Transverse colon (tissue), 4 donors: ENCODE measurements around the gene TEX36. TPM values are rescaled to one million over a fixed set of nuclear protein-coding genes. Genes with fewer than 3 reads are reported as not detected.

ENCODE experiments used
- DNase-seq: peaks from one replicate; pipeline ENCODE4 v3.0.0-alpha.2; 2019
- H3K27ac ChIP-seq, 4 donors: fragments of 200-600 bp; sonication (generic); 2 replicates each; pipeline ENCODE4 v1.5.1; 2016 to 2018; ENCODE audit warnings: inconsistent platforms in 4 of 4
- H3K27me3 ChIP-seq: fragments of 200-600 bp; sonication (generic); 2 replicates; pipeline ENCODE4 v1.5.1; 2017; ENCODE audit warnings: inconsistent platforms
- H3K36me3 ChIP-seq, 4 donors: fragments of 200-600 bp; sonication (generic); 2 replicates each; pipeline ENCODE4 v1.5.1; 2017 to 2019; ENCODE audit warnings: inconsistent platforms in 4 of 4
- H3K4me1 ChIP-seq, 4 donors: fragments of 200-600 bp; sonication (generic); 2 replicates each; pipeline ENCODE4 v1.5.1; 2017 to 2020; ENCODE audit warnings: inconsistent platforms in 4 of 4
- H3K4me3 ChIP-seq, 4 donors: fragments of 200-600 bp; sonication (generic); 1 replicate in 1 of 4; 2 replicates in 3 of 4; pipeline versions ENCODE4 v1.5.1 to v1.6.1; 2017 to 2019; ENCODE audit warnings: inconsistent platforms in 4 of 4
- H3K9me3 ChIP-seq, 2 donors: fragments of 200-600 bp; sonication (generic); 2 replicates each; pipeline ENCODE4 v1.5.1; 2017 to 2019; ENCODE audit warnings: inconsistent platforms in 2 of 2
- EP300 ChIP-seq: sonication (generic); formaldehyde crosslinking; IDR thresholded peaks from one replicate; pipeline ENCODE4 v1.6.1; 2017; ENCODE audit warnings: antibody characterized with exemption, low read depth
- POLR2A ChIP-seq: fragments of 450-650 bp; IDR thresholded peaks from one replicate; pipeline ENCODE4 v1.6.1; 2016; ENCODE audit warnings: antibody characterized with exemption, mild to moderate bottlenecking, moderate library complexity
- POLR2AphosphoS5 ChIP-seq, 3 donors: sonication (generic); formaldehyde crosslinking; IDR thresholded peaks; one replicate each; pipeline ENCODE4 v1.6.1; 2016; ENCODE audit warnings: antibody characterized with exemption in 3 of 3
- WGBS, 2 donors: methylation state at CpG; one replicate each; pipeline ENCODE4 v1.1.5; 2018; ENCODE audit warnings: low coverage in 1 of 2; 5-methylcytosine and 5-hydroxymethylcytosine counted together
- in situ Hi-C, 4 donors: fragments of 200-750 bp; cut with MboI; loops; one replicate each; pipeline versions ENCODE4 v1.15.0 to v1.15.1; 2017; ENCODE audit warnings: low sequenced_read_pairs in 3 of 4, low pct_ligation_motif_present in 1 of 4, low pct_unique_long_range_greater_than_20kb in 1 of 4
- intact Hi-C: fragments of 100-400 bp; cut with DNase I; formaldehyde crosslinking; loops from one replicate; pipeline ENCODE4 v1.15.1; 2023; ENCODE audit warnings: low total_unique reads
- total RNA-seq, 4 donors: library from RNA; depleted of rRNA; stranded (reverse); fragments of >200 nt; gene quantifications; one replicate each; pipeline ENCODE4 v1.1.0, GENCODE V29; 2016
- TF ChIP-seq, protein P1 (sequence below), 5 experiments: fragments of 200-600 bp in 3 of 5; fragments of 450-650 bp in 2 of 5; sonication (generic) in 3 of 5; IDR thresholded peaks; 1 replicate in 2 of 5; 2 replicates in 3 of 5; pipeline ENCODE4 v1.5.1; 2016 to 2017; ENCODE audit warnings: antibody characterized with exemption in 5 of 5, inconsistent platforms in 3 of 5, mild to moderate bottlenecking in 2 of 5, moderate library complexity in 1 of 5

Gene TEX36
- total RNA-seq, 4 donors from 2014 or later = not detected

DNA sequence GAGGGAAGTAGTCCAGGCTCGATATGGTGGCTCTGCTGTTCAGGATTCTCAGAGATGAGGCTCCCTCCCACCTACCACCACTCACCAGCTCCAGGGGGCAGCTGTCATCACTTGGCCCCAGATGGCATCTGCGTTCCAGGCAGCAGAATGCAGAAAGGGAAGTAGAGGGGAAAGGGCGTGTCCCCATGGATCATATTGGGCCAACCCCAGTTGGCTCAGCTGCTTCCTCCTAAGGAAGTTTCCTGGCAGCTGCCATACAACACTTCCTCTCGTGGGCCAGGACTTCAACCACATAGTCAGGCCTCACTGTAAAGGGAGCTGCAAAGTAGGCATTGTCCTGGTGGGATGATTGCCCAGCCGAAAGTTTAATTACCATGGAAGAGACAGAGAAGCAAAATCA is 1.6 kb upstream of the TEX36 start:
- in situ Hi-C loops (no loop called here), intact Hi-C loops (no loop called here)
- TF ChIP-seq POLR2A (no peak), POLR2AphosphoS5 (IDR thresholded peaks at IDR 0.05) (no peak), EP300 (no peak)
- TF ChIP-seq, protein P1, sequence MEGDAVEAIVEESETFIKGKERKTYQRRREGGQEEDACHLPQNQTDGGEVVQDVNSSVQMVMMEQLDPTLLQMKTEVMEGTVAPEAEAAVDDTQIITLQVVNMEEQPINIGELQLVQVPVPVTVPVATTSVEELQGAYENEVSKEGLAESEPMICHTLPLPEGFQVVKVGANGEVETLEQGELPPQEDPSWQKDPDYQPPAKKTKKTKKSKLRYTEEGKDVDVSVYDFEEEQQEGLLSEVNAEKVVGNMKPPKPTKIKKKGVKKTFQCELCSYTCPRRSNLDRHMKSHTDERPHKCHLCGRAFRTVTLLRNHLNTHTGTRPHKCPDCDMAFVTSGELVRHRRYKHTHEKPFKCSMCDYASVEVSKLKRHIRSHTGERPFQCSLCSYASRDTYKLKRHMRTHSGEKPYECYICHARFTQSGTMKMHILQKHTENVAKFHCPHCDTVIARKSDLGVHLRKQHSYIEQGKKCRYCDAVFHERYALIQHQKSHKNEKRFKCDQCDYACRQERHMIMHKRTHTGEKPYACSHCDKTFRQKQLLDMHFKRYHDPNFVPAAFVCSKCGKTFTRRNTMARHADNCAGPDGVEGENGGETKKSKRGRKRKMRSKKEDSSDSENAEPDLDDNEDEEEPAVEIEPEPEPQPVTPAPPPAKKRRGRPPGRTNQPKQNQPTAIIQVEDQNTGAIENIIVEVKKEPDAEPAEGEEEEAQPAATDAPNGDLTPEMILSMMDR (IDR thresholded peaks at IDR 0.05) = no peak
- H3K9me3 ChIP-seq = no peaks in the 10 kb centered on the region
- 71% methylated on average over 5 of the region's 5 CpGs; no CpG with 5 or more reads in 1 of the 2 donors for WGBS, 2 donors
- no peak overlapping the region for H3K27ac ChIP-seq
- peaks cover 7% of the 10 kb centered on the region for H3K27me3 ChIP-seq
- no peak for DNase-seq
- no peaks in the 10 kb centered on the region for H3K36me3 ChIP-seq
- no peaks in the 10 kb centered on the region for H3K4me1 ChIP-seq
- H3K4me3 ChIP-seq = no peak overlapping the region

DNA sequence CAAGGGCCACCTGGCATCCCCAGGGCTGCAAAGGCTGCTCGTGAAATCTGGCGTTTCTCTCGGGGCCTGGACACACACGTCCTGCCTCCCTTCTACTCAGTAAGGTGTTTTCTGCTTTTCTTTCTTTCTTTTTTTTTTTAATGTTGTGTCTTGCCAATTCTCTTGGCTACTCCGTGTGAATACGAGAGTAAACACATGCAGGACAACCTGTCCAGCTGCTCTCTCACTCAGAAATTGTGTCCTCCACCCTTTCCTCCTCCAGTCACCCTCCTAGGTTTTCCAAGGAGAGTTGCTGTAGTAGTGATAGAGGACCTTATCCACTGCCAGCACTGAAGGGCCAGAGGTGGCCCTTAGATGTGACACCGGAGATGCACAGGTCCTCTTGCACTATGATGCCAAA is 858 bp upstream of the TEX36 start:
- intact Hi-C loops (no loop called here), in situ Hi-C loops (no loop called here)
- Histone ChIP-seq H3K27ac (no peak overlapping the region), H3K27me3 (peaks cover 7% of the 10 kb centered on the region), H3K36me3 (no peaks in the 10 kb centered on the region), H3K4me3 (no peak overlapping the region), H3K4me1 (no peaks in the 10 kb centered on the region), H3K9me3 (no peaks in the 10 kb centered on the region)
- 55 to 70% methylated on average over 6 to 7 of the region's 7 CpGs for WGBS, 2 donors
- no peak for DNase-seq
- TF ChIP-seq POLR2A (no peak), EP300 (no peak), POLR2AphosphoS5 (IDR thresholded peaks at IDR 0.05) (no peak)
- TF ChIP-seq, protein P1 (IDR thresholded peaks at IDR 0.05) = no peak

DNA sequence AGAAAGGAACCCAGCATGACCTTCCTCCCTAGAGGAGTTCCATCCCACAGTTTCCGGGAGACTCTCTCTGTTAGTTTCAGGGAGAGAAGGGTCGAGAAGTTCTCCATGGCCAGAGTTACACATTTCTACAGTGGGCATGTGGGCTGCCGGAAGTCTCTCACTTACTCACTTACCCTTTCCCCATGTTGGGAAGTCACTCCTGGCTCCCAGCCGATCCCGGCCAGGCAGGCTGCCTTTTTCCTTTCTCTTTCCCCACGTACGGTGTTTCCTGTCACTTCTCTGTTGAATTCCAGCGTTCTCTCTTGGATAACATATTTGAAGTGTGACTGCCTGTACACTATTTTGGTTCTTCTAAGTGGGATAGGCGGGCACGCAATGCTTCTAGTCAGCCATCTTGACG is 3.5 kb downstream of the TEX36 start:
- TF ChIP-seq, protein P1 (IDR thresholded peaks at IDR 0.05) = no peak
- TF ChIP-seq EP300 (no peak), POLR2AphosphoS5 (IDR thresholded peaks at IDR 0.05) (no peak), POLR2A (no peak)
- H3K27ac ChIP-seq = no peak overlapping the region
- intact Hi-C loops = no loop called here

DNA sequence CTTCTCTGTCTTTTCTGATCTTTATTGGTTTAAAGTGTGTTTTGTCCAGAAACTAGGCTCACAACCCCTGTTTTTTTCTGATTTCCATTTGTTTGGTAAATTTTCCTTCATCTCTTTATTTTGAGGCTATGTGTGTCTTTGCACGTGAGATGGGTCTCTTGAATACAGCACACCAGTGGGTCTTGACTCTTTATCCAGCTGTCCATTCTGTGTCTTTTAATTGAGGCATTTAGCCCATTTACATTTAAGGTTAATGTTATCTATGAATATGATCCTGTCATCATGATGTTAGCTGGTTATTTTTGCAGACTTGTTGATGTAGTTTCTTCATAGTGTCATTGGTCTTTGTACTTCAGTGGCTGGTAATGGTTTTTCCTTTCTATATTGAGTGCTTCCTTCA is 10.1 kb downstream of the TEX36 start:
- H3K9me3 ChIP-seq = no peaks in the 10 kb centered on the region
- DNase-seq = no peak
- H3K27me3 ChIP-seq = peaks cover 6% of the 10 kb centered on the region
- no peaks in the 10 kb centered on the region for H3K36me3 ChIP-seq
- 83% methylated on average over 1 of the region's 1 CpG; no CpG with 5 or more reads in 1 of the 2 donors for WGBS, 2 donors
- TF ChIP-seq, protein P1 (IDR thresholded peaks at IDR 0.05) = no peak
- TF ChIP-seq EP300 = no peak
- no peak for TF ChIP-seq POLR2AphosphoS5 (IDR thresholded peaks at IDR 0.05)
- TF ChIP-seq POLR2A = no peak
- in situ Hi-C loops (no loop called here), intact Hi-C loops (no loop called here)
- H3K27ac ChIP-seq = no peak overlapping the region
- no peak overlapping the region for H3K4me3 ChIP-seq
- no peaks in the 10 kb centered on the region for H3K4me1 ChIP-seq

More for the DNA sequence above, 3.5 kb downstream of the TEX36 start:
- H3K4me3 ChIP-seq = no peak overlapping the region
- no peaks in the 10 kb centered on the region for H3K36me3 ChIP-seq
- no peak for DNase-seq
- no peaks in the 10 kb centered on the region for H3K9me3 ChIP-seq
- no peaks in the 10 kb centered on the region for H3K4me1 ChIP-seq
- in situ Hi-C loops = no loop called here
- peaks cover 7% of the 10 kb centered on the region for H3K27me3 ChIP-seq
- WGBS, 2 donors = 71 to 90% methylated on average over 2 to 11 of the region's 11 CpGs
